SJSA1 (cell line): ENCODE measurements around the gene BHLHA15. TPM values are rescaled to one million over a fixed set of nuclear protein-coding genes. Genes with fewer than 3 reads are reported as not detected.

Source experiments
- DNase-seq, 2 experiments: peaks; one replicate each; pipeline ENCODE4 v3.0.0-alpha.2; 2015 to 2020; ENCODE audit warnings: low spot score in 2 of 2, low read depth in 1 of 2
- H3K27ac ChIP-seq: fragments of 250-450 bp; sonication (Bioruptor Pico); 2 replicates; pipeline ENCODE4 v1.5.1; 2020; ENCODE audit warnings: mild to moderate bottlenecking, moderate library complexity
- H3K27me3 ChIP-seq: fragments of 250-450 bp; sonication (Bioruptor Pico); replicated peaks from 2 replicates; pipeline ENCODE4 v1.5.1; 2020; ENCODE audit warnings: mild to moderate bottlenecking, moderate library complexity
- H3K36me3 ChIP-seq: fragments of 250-450 bp; sonication (Bioruptor Pico); 2 replicates; pipeline ENCODE4 v1.5.1; 2020; ENCODE audit warnings: mild to moderate bottlenecking
- H3K4me1 ChIP-seq: fragments of 250-450 bp; sonication (Bioruptor Pico); replicated peaks from 2 replicates; pipeline ENCODE4 v1.6.1; 2021; ENCODE audit warnings: mild to moderate bottlenecking
- H3K4me3 ChIP-seq: fragments of 250-450 bp; sonication (Bioruptor Pico); 2 replicates; pipeline ENCODE4 v1.5.1; 2020; ENCODE audit warnings: mild to moderate bottlenecking
- H3K9me3 ChIP-seq: fragments of 250-450 bp; sonication (Bioruptor Pico); replicated peaks from 2 replicates; pipeline ENCODE4 v1.5.1; 2020; ENCODE audit warnings: mild to moderate bottlenecking
- total RNA-seq: library from RNA; depleted of rRNA; stranded (reverse); fragments of >200 nt; shearing (Covaris generic); gene quantifications from 2 replicates; pipeline ENCODE4 v1.2.3, GENCODE V29; 2014

The BHLHA15 gene
- total RNA-seq, 1 experiment from 2014 or later, result not detected

GRCh38 chr7:98175260-98175940 lies 35.8 kb upstream of the BHLHA15 start:
- Histone ChIP-seq H3K9me3 (no peaks in the 10 kb centered on the region), H3K27ac (no peak overlapping the region), H3K27me3 (no peaks in the 10 kb centered on the region), H3K36me3 (no peaks in the 10 kb centered on the region), H3K4me1 (no peaks in the 10 kb centered on the region), H3K4me3 (no peak overlapping the region)
- no peak for DNase-seq

GRCh38 chr7:98177553-98177952 lies 33.7 kb upstream of the BHLHA15 start:
- no peak overlapping the region for H3K27ac ChIP-seq
- H3K36me3 ChIP-seq, result no peaks in the 10 kb centered on the region
- no peak overlapping the region for H3K4me3 ChIP-seq
- no peaks in the 10 kb centered on the region for H3K27me3 ChIP-seq
- no peak for DNase-seq
- no peaks in the 10 kb centered on the region for H3K4me1 ChIP-seq
- H3K9me3 ChIP-seq, result no peaks in the 10 kb centered on the region

- H3K4me3 ChIP-seq, result no peak overlapping the region
- H3K36me3 ChIP-seq, result no peaks in the 10 kb centered on the region
- H3K27me3 ChIP-seq, result no peaks in the 10 kb centered on the region
- H3K9me3 ChIP-seq, result no peaks in the 10 kb centered on the region
- no peak for DNase-seq
- no peak overlapping the region for H3K27ac ChIP-seq
- no peaks in the 10 kb centered on the region for H3K4me1 ChIP-seq
These were observed 32.9 kb upstream of the BHLHA15 start for GRCh38 chr7:98178321-98178720.

- Histone ChIP-seq H3K36me3 (no peaks in the 10 kb centered on the region), H3K27me3 (no peaks in the 10 kb centered on the region), H3K4me1 (no peaks in the 10 kb centered on the region), H3K27ac (no peak overlapping the region), H3K9me3 (no peaks in the 10 kb centered on the region), H3K4me3 (no peak overlapping the region)
- DNase-seq, result no peak
These were observed 32.3 kb upstream of the BHLHA15 start for GRCh38 chr7:98178762-98179490.

- Histone ChIP-seq H3K27me3 (no peaks in the 10 kb centered on the region), H3K4me1 (no peaks in the 10 kb centered on the region), H3K4me3 (no peak overlapping the region), H3K9me3 (no peaks in the 10 kb centered on the region), H3K36me3 (no peaks in the 10 kb centered on the region), H3K27ac (no peak overlapping the region)
- no peak for DNase-seq
These were observed 30.5 kb upstream of the BHLHA15 start for GRCh38 chr7:98180751-98181150.

GRCh38 chr7:98185101-98185500 lies 26.1 kb upstream of the BHLHA15 start:
- DNase-seq, result no peak
- H3K27me3 ChIP-seq, result no peaks in the 10 kb centered on the region
- H3K9me3 ChIP-seq, result no peaks in the 10 kb centered on the region
- H3K27ac ChIP-seq, result no peak overlapping the region
- H3K4me1 ChIP-seq, result no peaks in the 10 kb centered on the region
- no peak overlapping the region for H3K4me3 ChIP-seq
- no peaks in the 10 kb centered on the region for H3K36me3 ChIP-seq

GRCh38 chr7:98186452-98187137 lies 24.6 kb upstream of the BHLHA15 start:
- no peak for DNase-seq
- no peak overlapping the region for H3K4me3 ChIP-seq
- H3K36me3 ChIP-seq, result no peaks in the 10 kb centered on the region
- H3K4me1 ChIP-seq, result no peaks in the 10 kb centered on the region
- no peaks in the 10 kb centered on the region for H3K9me3 ChIP-seq
- no peak overlapping the region for H3K27ac ChIP-seq
- H3K27me3 ChIP-seq, result no peaks in the 10 kb centered on the region

GRCh38 chr7:98187138-98187502 lies 24.1 kb upstream of the BHLHA15 start:
- no peak for DNase-seq
- no peaks in the 10 kb centered on the region for H3K4me1 ChIP-seq
- peaks cover 2% of the 10 kb centered on the region; the same call in 1 of the 2 replicates for H3K36me3 ChIP-seq
- H3K4me3 ChIP-seq, result no peak overlapping the region
- H3K27ac ChIP-seq, result no peak overlapping the region
- no peaks in the 10 kb centered on the region for H3K27me3 ChIP-seq
- H3K9me3 ChIP-seq, result no peaks in the 10 kb centered on the region

GRCh38 chr7:98189559-98189958 lies 21.7 kb upstream of the BHLHA15 start:
- Histone ChIP-seq H3K4me3 (no peak overlapping the region), H3K27me3 (no peaks in the 10 kb centered on the region), H3K9me3 (no peaks in the 10 kb centered on the region), H3K36me3 (peaks cover 14% of the 10 kb centered on the region), H3K27ac (no peak overlapping the region), H3K4me1 (no peaks in the 10 kb centered on the region)
- DNase-seq, result no peak

- Histone ChIP-seq H3K4me3 (no peak overlapping the region), H3K4me1 (no peaks in the 10 kb centered on the region), H3K36me3 (peaks cover 20% of the 10 kb centered on the region), H3K27me3 (no peaks in the 10 kb centered on the region), H3K27ac (no peak overlapping the region), H3K9me3 (no peaks in the 10 kb centered on the region)
- no peak for DNase-seq
These were observed 19.4 kb upstream of the BHLHA15 start for GRCh38 chr7:98191668-98192431.

GRCh38 chr7:98192781-98193457 lies 18.3 kb upstream of the BHLHA15 start:
- no peak for DNase-seq
- Histone ChIP-seq H3K27me3 (no peaks in the 10 kb centered on the region), H3K4me1 (no peaks in the 10 kb centered on the region), H3K4me3 (no peak overlapping the region), H3K9me3 (no peaks in the 10 kb centered on the region), H3K36me3 (peaks cover 20% of the 10 kb centered on the region), H3K27ac (no peak overlapping the region)

GRCh38 chr7:98193474-98194180 lies 17.6 kb upstream of the BHLHA15 start:
- DNase-seq, result no peak
- Histone ChIP-seq H3K4me3 (no peak overlapping the region), H3K9me3 (no peaks in the 10 kb centered on the region), H3K36me3 (peaks cover 20% of the 10 kb centered on the region), H3K4me1 (no peaks in the 10 kb centered on the region), H3K27ac (no peak overlapping the region), H3K27me3 (no peaks in the 10 kb centered on the region)

GRCh38 chr7:98194186-98194585 lies 17.1 kb upstream of the BHLHA15 start:
- no peak overlapping the region for H3K27ac ChIP-seq
- peaks cover 20% of the 10 kb centered on the region for H3K36me3 ChIP-seq
- DNase-seq, result no peak
- no peaks in the 10 kb centered on the region for H3K27me3 ChIP-seq
- no peaks in the 10 kb centered on the region for H3K4me1 ChIP-seq
- H3K4me3 ChIP-seq, result no peak overlapping the region
- no peaks in the 10 kb centered on the region for H3K9me3 ChIP-seq
